HTERT RPE-1 (cell line): Measurements from ENCODE around the gene SMIM41.

ENCODE experiments used
- in situ Hi-C: fragments of 300-500 bp; cut with MboI; formaldehyde crosslinking; loops from 4 replicates; pipeline ENCODE4 v1.14.3; 2020; ENCODE audit warnings: low sequenced_read_pairs

SMIM41 gene

DNA sequence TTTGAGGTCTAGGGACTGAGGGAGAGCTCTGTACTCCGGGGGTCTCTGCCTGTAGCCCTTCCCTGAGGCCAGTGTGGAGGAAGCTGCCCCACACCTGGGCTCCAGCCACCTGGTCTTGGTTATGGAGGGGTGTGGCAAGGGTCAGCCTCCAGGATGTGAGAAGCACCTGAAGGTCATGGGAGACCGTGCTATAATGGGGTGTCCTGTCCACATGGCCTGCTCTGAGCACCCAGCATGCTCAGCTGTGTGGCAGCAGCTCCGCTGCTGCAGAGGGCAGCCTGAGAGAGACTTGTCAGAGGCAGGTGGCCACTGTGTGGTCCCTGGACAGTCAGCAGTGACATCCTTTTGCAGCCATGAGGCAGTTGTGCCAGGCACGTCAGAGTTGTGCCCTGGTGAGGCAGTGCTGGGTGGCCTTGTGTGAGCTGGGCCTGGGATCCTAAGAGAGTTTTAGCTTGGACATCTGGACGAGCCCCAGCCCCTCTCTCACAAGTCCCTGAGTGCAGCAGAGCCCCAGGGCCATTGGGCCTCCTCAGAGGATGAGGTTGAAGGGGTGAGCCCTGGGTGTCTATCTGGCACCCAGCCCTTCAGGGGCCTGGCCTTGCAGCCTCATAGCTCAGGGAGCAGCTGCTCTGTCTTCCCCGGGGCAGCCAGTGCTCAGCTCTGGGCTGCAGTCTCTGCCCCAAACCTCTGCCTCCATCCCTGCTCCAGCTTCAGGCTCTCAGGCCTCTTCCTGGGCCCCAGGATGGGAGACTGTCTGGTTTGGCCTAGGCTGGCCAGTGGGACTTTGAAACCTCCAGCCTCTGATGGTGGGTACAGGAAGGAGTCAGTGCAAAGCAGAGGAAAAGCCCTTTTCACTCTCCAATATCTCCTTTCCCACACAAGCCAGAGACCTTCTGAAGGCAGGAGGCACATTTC, 17.1 kb upstream of the SMIM41 start:
- in situ Hi-C loops, result no loop called here

- in situ Hi-C loops, result no loop called here
Observed at GRCh38 chr12:52063082-52063924, 16.2 kb upstream of the SMIM41 start.

- in situ Hi-C loops, result no loop called here
Observed at GRCh38 chr12:52063981-52064649, 15.4 kb upstream of the SMIM41 start.

DNA sequence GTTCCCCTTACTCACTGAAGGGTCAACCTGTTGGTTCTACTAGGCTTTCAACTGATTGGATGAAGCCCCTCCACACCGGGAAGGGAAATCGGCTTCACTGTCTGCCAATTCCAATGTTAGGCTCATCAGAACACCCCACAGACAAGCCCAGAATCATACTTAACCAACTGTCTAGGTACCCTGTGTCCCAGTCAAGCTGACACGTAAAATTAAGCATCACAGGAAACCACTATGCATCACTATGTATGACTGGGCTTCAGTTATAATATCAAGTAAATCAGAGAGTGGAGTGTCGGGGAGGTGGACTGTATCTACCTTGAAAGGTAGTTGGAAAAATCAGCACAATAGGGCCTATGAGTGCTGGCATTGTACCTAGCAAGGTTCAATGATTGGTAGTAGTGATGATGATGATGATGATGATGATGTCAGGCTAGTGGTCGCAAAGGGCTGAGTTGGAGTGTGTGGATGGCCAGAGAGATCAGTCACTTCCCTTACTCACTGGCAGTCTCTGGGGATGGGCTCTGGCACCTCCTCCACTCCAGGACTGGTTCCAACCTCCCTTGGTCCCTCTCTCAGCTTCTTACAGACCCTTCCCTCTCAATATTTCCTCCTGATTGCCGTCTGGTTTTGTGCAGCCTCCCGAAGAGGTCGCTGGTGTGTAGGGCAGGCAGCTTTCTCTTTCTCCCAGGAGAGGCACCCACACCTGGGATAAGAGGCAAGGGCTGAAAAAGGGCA, 13.0 kb upstream of the SMIM41 start:
- in situ Hi-C loops, result no loop called here

DNA sequence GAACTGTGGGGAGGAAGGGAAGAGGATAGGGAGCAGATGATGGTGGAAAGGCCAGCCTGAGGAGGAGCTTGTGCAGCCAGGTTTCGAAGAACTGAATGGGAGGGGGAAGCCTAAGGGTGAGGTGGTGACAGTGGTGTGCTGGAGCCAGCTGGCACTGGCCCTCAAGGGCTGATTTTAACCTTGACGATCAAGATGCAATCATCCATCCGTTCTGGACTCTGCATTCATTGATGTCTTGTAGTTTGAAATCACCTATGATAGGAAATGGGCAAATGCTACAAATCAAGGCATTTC, 12.5 kb upstream of the SMIM41 start:
- in situ Hi-C loops, result no loop called here

GRCh38 chr12:52069327-52070184, 9.9 kb upstream of the SMIM41 start, which contains the start of gene ATG101:
TSS of gene ATG101 (plus strand) at chr12:52069978. CDS start at chr12:52073651, 3,673 bp downstream.
- in situ Hi-C loops, result no loop called here

GRCh38 chr12:52070185-52070925, 9.1 kb upstream of the SMIM41 start:
- in situ Hi-C loops, result no loop called here

DNA sequence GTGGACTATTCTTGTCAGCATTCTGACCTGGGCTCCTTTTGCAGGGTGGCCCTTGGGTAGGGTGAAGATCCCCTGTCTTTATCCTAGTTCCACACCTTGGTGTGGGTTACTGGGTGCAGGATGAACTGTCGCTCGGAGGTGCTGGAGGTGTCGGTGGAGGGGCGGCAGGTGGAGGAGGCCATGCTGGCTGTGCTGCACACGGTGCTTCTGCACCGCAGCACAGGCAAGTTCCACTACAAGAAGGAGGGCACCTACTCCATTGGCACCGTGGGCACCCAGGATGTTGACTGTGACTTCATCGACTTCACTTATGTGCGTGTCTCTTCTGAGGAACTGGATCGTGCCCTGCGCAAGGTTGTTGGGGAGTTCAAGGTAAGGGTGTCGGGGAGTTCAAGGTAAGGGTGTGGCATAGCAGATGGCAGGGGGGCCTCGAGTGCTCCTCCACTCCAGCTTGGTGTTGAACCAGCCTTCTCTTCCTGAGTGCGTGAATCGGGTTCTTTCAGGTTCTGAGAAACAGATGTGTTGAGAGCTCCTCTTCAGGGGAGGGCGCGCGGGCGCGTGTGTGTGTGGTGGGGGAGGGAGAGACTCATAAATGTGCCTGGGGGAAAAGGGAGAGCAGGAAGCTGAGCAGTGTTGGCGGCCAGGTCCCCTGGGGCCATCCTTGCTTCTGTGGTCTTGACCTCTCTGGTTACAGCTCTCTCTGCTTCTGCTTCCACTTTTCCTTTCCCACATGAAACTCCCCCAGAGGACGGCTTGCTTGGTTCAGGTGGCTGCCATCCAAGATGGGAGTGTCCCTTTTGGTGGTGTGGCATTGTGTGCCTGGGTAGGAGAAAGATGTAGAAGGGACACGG, 5.7 kb upstream of the SMIM41 start:
- in situ Hi-C loops, result no loop called here

- in situ Hi-C loops, result no loop called here
Observed at GRCh38 chr12:52074971-52075724, 4.4 kb upstream of the SMIM41 start.

- in situ Hi-C loops, result no loop called here
Observed at GRCh38 chr12:52076811-52077210, 2.7 kb upstream of the SMIM41 start.

GRCh38 chr12:52078276-52078675, 1.2 kb upstream of the SMIM41 start:
- in situ Hi-C loops, result no loop called here

DNA sequence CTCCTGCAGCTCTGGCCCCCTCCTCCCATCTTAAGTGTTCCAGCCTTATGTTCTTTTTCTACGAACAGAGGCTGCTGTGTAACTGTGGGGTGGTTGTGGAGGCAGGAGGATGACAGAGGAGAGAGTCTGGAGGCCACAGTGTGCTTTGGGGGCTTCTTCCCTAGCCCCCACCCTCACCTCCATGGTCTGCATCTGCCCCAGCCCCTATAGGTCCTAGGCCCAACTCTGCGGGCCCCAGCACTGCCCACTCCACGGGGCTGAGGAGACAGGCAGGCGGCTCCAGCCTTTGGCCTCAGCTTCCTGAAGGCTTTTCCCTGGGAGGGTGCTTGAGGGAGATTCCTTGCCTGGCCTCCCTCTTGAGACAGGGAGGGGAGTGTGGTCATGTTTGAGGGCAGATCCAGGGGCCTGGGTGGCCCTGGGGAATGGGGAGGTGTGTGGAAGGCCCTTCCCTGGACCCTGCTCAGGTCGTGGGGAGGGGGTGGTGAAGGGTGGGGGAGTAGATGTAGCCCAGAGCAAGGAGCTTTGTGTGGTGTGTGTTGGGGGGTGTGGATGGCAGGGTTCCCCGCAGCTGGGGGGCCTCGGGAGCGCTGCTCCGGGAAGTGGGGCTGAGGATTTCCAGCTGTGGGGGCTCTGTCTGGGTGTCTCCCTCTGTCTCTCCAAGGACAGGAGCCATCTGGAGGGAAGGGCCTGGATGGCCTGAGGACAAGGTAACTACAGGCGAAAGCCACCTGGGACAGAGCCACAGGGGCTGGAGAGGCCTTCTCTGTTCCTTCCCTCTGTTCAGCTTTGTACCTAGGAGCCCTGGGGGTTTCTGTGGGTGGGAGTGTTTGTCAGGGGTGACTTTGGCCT, 1.1 kb downstream of the SMIM41 start:
- in situ Hi-C loops, result no loop called here

GRCh38 chr12:52081263-52081733, 1.8 kb downstream of the SMIM41 start:
- in situ Hi-C loops, result no loop called here

DNA sequence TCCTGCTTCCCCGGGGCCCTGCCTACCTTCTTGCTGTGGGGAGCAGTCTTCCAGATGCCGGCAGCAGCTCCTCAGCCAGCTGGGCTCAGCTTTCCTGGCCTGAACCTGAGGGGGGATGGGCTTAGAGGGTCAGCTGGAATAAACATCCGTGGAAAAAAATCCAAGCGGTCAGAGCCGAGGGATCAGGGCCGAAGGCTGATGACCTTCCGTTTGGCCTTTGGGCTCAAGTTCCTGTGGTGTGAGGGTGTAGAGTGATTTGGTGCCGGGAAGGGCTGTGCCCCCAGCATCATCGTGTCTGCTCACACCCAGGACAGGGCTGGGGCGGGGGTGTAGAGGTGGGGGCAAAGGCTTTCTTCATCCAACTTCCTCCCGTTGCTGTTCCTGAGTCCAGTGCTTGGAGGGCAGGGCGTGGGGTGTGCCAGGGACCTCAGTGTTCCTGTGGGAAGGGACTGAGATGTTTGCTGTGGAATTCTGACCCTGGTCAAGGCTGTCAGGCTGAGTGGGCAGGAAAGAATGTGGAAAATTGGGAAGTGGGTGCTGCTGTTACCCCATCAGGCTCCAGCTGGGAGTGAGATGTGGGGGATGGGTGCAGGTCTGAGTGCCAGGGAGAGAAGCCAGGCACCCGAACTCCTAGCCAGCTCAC, 2.6 kb downstream of the SMIM41 start:
- in situ Hi-C loops, result no loop called here

GRCh38 chr12:52082669-52082987, 3.1 kb downstream of the SMIM41 start:
- in situ Hi-C loops, result no loop called here

DNA sequence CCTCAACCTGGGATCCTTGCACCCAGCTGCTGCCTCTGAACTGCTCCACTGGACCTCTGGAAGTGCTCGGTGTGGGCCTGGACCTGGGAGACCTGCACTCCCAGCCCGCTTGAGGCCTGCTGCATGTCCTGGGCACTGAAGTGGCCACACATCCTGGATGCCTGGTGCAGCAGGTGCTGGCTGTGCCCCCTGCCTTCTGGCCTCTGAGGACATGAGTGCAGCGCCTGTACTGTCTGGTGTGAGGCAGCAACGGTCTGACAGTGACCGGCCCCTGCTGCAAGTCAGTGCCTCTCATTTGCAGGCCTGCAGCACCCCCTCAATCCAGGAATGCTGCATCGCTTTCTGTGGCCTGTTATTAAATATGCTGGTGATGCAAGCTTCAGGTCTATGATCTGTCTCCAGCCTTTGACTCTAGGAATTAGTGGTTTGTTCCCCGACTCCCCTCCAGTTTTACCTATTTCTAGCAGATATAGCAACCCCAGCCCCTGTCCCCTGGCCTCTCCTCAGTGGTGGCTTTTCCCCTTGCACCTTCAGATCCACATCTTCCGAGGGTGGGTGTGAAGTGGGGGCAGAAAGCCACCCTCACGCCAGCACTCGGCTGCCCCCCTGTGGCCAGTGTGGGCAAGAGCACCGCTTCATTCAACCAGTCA, 3.6 kb downstream of the SMIM41 start:
- in situ Hi-C loops, result no loop called here
